Epithelial cell of prostate (primary cell): ENCODE results near the gene SHROOM3.
A peak's percentile ranks its signal among the peaks of the same experiment; 100 is the strongest.

Source experiments
- DNase-seq: peaks from one replicate; pipeline ENCODE4 v3.0.0-alpha.2; 2011; ENCODE audit warnings: low read depth, low spot score
- H3K27ac ChIP-seq: fragments of 450-650 bp; 2 replicates; pipeline ENCODE4 v1.5.1; 2017; ENCODE audit warnings: mild to moderate bottlenecking

SHROOM3 gene

DNA sequence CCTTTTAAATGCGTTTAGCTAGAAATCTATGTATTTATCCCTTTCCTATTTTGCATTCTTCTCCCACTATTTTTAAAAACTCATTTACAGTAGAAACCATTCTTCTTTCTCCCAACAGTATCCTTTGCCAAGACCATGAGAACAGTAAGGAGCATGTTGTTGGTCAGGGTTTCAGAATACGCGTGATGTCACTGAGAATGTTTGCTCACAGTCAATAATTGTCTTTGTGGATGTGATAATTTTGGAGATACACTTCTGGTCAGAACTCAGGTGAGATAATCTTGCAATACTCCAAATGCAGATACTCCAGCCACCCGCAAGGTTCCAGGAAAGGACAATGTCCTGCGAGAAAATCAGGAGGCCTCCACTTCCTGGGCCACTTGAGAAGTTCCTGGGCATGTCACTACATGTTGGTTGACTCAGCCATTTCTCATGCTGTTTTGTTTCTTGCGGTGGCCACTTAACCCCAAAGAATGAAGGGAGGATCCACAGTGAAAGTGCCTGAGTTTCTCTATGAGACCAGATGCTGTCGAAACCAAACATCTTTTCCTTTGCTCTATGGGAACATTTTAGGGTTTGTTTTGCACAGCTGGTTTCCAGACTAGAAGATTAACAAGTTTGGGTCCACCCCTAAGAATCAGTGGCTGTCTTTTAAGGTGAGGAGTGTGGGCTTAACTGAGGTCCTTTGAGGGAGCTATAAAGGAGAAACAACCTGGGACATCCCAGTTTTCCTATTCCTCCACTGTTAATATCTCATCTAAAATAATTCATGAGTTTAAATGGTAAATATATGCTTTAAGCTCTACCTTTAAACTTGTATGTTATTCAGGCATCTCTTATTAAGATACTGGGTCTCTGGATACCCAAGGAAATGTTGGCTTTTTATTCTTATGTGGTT is 346.9 kb downstream of the SHROOM3 start:
- peak overlapping the region; percentile 86 for H3K27ac ChIP-seq
- DNase-seq, result peak; percentile 99

DNA sequence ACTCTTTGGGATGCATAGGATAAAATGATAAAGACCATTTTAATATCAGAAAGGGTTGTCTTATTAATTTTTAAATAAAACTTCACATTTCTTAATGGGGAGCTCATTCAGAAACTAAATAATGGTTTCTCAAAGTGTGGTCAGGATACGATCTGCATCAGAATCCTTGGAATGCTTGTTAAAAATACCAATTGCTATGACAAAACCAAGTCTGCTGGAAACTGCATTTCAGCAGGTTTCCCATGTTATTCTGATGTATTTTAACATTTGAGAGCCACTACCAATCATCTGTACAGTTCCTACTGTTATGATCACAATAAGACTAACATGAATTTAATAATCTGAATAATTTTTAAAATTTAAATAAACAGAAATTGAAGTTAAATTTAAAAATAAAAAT is 347.8 kb downstream of the SHROOM3 start:
- peak; percentile 40 for DNase-seq
- peak overlapping the region; percentile 86 for H3K27ac ChIP-seq

DNA sequence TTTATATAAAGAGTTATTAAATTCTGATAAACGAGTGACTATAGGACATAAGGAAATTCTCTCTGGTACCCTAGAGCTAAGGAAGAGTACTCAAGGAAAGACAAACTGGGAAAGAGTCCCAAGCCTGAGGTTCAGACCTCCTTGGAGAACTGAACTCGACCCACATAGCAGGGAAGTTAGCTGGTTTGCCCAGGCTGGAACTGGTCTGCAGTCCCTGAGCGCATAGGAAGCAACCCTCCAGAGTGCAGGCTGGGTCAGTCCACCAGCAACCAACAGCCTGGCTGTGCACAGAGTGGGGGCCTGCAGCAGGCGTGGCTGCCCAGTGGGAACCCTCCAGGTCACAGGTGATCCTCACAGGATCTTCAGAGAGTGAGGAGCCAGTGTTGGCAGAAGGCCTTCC is 348.8 kb downstream of the SHROOM3 start:
- no peak for DNase-seq
- H3K27ac ChIP-seq, result peak overlapping the region; percentile 86

DNA sequence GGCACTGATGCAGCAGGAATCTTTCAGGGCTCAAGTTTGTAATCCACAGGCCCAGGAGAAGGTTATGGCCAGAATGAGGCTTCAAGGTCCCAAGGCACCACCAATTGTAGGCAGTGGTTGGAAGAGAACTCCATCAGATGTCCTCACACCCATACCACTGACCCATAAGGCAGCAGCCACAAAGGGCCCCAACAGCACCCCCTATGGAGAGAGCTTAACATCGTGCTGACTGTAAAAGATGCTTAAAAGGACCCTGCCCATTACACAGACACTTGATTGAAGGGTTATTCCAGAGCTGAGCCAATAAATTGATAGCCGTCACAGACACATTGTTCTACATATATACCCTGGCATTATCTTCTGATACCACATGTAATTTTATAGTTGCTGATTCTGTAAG is 349.2 kb downstream of the SHROOM3 start:
- no peak for DNase-seq
- H3K27ac ChIP-seq, result no peak overlapping the region

DNA sequence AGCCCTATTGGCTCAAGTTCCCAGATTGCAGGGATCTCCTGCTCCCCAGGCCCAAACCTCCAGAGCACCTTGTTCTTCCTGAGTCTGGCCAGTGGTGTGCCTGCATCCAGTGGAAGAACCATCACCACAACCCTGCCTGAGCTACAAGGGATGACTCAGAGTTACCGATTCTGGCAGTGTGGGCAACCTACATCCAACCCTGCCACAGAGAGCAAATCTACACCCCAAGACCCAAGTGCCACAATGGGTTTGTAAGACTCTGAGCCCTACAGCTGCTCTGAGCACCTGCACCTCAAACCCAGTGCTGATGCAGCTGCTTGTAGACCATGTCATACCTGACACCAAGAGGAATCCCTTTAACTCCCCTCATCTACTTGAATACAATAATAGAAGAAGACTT is 352.9 kb downstream of the SHROOM3 start:
- no peak overlapping the region for H3K27ac ChIP-seq
- DNase-seq, result no peak

DNA sequence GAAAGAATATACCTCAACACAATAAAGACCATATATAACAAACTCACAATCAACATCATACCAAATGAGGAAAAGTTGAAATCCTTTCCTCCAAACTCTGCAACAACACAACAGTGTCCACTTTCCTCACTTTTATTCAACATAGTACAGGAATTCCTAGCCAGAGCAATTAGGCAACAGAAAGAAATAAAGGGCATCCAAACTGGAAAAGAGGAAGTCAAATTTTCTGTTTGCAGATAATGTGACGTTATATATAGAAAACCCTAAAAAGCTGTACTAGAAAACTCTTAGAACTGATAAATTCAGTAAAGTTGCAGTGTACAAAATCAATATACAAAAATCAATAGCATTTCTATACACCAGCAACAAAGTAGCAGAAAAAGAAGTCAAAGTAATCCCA is 355.3 kb downstream of the SHROOM3 start:
- no peak for DNase-seq
- no peak overlapping the region for H3K27ac ChIP-seq

DNA sequence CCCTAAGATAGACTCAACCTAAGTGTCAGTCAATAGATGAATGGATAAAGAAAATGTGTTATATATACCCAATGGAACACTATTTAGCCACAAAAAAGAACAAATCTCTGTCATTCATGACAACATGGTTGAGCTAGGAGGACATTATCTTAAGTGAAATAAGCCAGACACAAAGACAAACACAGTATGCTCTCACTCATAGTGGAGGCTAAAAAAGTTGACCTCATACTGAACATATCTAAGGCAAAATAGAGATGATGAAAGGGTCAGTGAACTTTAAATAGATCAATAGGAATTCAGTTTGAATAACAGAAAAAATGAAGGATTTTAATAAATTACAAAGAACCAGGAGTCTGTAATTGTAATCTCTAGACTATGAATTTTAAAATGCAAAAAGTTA is 356.4 kb downstream of the SHROOM3 start:
- no peak for DNase-seq
- H3K27ac ChIP-seq, result no peak overlapping the region

DNA sequence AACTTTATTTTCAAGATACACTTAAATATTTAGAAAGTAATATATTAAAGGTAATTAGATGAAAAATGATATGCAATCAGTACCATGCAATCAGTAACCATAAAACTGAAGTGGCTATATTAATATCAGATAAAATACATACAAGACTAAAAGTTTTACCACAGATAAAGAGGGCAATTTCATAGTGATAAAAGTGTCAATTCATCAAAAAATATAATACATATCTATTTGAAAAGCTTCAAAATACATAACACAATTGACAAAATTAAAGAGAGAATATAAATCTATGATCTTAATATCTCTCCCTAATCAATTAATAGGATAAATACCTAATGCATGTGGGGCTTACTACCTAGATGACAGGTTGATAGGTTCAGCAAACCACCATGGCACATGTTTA is 357.4 kb downstream of the SHROOM3 start:
- DNase-seq, result no peak

DNA sequence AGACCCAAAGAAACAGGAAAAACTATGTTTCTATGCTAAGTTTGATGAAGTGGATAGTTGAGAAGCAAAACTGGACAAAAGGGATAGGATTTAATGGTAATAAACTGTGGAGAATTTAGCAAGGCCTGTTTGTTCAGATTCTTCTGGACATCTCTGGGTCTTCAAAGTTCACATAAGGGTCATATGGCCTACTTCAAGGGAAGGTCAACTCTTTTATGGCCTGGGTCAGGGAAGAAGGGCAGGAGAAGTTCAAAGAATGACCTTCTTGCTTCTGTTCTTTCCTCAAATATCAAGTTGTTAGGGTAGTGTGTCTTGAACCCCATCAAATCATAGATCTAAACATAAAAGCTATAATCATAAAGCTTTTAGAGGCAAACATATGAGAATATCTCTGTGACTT is 360.2 kb downstream of the SHROOM3 start:
- DNase-seq, result no peak

More for the DNA sequence above, 357.4 kb downstream of the SHROOM3 start:
- H3K27ac ChIP-seq, result no peak overlapping the region

DNA sequence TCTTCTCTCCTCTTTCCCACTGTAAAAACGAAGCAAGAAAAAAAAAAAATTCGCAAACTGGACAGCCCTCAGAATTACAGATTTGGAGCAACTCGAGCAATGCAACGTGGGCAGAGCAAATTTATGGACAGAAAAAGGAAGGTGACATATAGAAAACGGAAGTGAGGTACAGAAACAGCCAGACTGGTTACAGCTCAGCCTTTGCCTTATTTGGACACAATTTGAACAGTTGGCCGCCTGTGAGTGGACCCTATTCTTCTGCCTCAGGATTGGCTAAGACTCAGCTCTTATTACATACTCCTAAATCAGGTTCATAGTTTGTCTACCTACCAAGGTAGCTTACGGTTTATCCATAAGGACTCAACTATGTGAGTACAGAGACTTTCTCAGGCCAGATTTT is 364.1 kb downstream of the SHROOM3 start:
- H3K27ac ChIP-seq, result peak overlapping the region; percentile 3
- no peak for DNase-seq

More for the DNA sequence above, 360.2 kb downstream of the SHROOM3 start:
- no peak overlapping the region for H3K27ac ChIP-seq

DNA sequence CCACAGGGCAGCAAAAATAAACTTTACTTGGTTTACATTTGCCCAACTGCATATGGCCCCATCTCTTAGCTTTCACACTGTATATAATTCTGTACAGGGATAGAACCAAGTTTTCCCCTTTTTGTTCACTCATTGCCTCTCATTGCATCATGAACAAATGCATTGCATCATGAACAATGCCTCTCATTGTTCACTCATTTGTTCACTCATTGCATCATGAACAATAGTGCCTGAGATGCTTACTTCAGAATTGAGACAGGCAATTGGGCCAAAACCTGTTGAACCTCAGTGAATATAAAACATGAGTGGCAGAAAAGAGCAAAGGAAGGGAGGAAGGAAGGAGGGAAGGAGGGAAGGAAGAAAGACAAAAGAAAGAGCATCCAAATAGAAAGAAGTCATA is 364.7 kb downstream of the SHROOM3 start:
- peak overlapping the region; percentile 3 for H3K27ac ChIP-seq
- no peak for DNase-seq

DNA sequence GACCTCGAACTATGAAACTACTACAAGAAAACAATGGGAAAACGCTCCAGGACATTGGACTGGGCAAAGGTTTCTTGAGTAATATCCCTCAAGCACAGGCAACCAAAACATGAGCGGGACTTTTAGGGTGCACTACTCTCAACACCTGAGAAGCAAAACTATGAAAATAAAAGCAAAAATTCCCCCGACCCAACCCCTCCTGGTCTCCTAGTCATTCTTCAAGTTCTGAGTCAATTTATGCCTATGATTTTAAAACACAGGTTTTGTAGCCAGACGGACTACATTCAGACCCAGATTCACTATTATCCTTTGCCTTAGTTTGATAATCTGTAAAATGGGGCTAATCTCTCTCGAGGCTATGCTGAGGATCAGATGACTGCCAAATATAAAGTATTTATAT is 365.9 kb downstream of the SHROOM3 start:
- no peak overlapping the region for H3K27ac ChIP-seq
- DNase-seq, result no peak

DNA sequence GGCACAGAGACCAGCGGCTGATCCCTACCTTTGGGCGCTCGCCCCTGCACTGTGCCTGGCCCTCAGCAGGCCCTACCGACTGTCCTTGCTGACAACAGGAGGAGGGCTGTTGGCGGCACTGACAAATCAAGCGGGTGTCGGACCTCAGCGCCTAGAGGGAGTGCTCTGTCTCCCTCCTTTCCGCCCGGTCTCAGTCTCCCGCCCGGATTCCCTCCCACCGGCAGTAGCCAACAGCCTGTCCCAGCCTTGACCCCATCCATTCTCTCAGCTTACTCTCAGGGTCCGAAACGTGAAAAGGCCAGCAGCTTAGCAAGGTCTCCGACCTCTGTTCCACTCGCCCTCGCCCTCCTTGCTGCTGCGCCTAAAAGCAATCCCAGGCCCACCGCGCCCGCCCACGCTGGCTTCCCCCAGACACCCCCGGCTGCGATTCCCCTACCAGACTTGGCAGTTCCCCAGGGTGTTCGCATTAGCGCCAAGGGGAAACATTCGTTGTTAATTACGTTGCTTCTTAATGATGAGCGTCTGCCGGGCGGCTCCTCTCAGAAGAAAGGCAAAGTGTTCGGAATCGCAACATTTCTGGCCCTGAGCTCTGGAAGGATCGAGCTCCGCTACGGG is 366.7 kb downstream of the SHROOM3 start:
- DNase-seq, result no peak
- no peak overlapping the region for H3K27ac ChIP-seq

DNA sequence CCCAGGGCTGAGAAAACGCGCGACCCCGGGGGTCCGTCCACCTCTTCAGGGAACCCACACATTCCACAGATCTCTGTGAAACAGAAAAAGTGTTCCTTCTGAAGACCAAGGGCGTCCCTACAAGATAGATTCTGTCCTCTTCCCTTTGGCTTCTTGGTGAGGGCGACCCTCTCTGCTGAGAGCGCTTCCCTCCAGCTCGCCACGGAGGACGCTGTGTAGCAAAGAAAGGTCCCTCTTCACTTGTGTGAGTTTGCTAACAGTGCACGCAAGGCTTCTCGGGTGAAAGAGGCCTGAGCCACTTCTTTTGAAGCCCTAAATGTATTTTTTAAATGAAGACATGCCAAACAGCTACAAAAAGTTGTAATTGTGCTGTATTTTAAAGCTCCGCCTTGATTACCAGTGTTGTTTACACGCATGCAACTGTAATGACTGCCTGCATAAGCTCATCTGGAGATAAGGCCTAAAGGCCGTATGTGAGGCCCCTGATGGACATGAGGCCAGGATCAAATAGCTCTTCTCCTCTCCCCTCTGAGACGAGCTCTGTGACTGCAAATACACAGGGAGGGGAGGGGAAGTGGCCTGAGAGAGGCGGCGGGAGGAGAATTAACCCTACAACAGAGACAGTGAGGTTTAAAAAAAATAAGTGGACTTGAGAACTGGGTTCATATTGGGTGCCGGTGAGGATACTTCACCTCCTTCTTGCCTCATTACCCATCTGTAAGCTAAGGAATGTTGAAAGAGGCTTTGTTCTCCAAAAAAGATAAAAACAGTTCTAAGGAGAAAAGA is 367.4 kb downstream of the SHROOM3 start:
- no peak for DNase-seq
- no peak overlapping the region for H3K27ac ChIP-seq

DNA sequence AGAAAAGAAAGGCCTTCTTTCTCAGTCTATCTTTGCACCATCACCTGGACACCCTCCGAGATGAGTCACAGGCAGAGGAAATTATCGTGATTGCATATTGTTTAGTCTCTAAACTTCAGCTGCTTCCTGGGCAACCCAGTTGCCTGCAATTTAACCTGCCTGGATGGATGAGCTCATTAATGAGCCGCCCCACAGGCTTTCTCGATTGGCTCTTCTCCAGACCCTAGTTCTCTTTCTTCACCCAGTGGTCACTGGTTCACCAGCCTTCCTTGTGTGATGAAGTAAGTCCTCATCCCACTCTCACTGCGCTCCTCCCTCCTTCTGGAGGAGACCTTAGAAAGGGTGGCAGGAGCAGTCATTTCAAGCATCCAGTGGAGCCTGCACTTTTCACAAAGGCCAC is 368.5 kb downstream of the SHROOM3 start:
- no peak overlapping the region for H3K27ac ChIP-seq
- DNase-seq, result peak; percentile 64

DNA sequence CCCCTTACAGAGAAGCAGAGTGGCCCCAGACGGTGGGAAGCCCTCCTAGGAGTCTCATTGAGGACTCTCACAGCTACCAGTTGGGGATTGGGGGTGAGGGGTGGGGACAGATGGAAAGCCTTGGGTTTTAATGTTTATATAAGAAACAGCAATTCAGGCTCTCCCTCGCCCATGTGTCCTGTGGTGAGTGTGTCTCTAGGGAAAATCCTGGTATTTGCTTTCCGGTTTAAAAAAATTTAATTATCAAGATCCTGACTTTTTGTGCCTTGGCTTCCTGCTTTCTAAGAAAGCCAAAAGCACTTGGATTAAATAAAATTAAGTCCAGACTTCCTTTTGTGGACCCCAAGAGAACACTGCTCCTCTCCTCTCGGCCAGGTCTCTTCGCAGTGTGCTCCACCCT is 369.1 kb downstream of the SHROOM3 start:
- no peak for DNase-seq
- no peak overlapping the region for H3K27ac ChIP-seq

DNA sequence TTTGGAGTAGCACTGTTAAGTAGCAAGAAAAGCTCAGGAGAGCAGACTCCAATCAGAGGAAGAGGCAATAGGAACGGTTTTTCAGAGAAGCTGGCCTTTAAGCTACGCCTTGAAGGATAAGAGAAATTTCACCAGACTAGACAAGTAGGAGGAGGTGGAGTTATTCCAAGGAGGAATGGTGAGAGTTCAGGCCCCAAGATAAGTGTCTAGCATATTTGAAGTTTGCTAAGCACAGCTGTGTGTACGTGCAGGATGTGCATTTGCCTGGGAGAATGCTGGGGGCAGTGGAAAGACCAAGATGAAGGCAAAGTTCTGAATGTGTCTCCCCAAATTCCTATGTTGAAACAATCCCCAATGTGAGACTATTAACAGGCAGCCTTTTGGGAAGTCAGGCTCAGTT is 371.3 kb downstream of the SHROOM3 start:
- DNase-seq, result no peak
- peak overlapping the region; percentile 3 for H3K27ac ChIP-seq

DNA sequence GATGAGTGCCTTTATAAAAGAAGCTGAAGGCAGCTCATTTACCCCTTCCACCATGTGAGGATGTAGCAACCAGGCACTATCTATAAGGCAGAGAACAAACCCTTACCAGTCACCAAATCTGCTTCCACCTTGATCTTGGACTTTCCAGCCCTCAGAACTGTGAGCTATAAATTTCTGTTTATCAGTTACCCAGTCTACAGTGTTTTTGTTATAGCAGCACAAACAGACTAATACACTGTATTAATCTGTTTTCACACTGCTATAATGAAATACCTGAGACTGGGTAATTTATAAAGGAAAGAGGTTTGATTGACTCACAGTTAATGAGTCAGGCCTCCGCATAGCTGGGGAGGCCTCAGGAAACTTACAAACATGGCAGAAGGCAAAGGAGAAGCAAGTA is 371.7 kb downstream of the SHROOM3 start:
- peak overlapping the region; percentile 3 for H3K27ac ChIP-seq
- DNase-seq, result no peak

DNA sequence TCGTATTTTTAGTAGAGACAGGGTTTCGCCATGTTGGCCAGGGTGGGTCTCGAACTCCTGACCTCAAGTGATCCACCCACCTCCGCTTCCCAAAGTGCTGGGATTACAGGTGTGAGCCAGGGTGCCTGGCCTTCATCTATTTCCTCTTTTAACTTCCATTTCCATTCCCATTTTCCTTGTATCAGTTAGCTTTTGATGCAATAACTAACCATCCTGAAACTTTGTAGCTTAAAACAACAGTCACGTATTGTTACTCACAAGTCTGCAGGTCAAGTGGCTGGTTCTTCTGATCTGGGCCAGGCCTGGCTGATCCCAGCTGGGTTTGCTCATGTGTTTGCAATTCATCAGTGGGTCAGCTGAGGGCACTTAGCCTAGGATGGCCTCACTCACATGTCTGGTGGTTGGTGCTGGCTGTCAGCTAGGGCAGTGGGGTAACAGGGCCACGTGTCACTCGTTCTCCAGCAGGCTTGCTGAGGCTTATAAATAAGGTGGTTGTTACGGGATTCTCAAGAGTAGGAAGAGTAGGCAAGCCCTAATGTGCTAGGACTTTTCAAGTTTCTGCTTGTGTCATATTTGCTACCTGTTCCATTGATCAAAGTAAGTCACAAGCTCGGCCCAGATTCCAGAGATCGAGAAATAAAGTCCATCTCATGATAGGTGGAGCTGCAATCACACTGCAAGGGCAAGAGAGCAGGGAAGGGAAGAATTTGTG is 374.7 kb downstream of the SHROOM3 start:
- peak; percentile 24 for DNase-seq
- H3K27ac ChIP-seq, result no peak overlapping the region
